HG02763 (cell line): Measurements from ENCODE around the gene CAMK1D.

Source experiments
- ATAC-seq: cut with Tn5 transposase; IDR thresholded peaks from one replicate; pipeline ENCODE4 v1.9.1; 2021; ENCODE audit warnings: mild to moderate bottlenecking, moderate library complexity; ENCODE audit not compliant: unreplicated experiment

CAMK1D gene

DNA sequence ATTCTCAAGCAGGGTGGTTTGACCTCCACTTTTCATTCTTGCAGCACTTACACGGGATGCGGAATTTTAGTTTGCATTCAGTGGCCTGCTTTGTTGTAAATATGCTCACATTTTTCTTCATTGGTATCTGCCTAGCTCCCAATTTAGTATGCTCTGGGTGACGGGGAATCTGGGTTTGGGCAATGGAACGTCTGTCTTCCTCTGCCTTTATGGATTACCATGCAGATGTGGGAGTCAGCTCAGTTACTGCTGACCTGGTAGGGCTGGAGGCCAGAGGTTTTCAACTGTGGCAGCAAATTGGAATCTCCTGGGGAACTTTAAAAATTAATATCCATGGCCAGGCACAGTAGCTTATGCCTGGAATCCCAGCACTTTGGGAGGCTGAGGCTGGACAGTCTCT, 161.6 kb downstream of the CAMK1D start:
- no peak for ATAC-seq

DNA sequence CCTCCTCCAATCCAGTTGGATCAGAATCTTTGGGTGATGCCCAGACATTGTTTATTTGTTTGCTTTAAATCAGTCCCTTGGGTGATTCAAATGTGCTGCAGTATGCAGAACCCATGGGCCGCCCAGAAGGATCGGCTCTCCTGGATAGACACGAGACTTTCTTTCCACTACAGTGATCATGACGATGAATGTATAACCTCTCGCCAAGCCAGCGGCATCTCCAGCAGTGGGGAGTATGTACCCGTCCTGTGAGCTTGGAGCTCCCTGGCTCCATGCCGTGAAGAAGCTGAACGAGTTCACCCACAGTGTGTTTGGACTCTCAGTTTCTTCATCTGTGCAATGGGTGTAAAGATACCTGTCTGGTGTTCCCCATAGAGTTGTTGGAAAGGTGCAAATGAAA, 162.3 kb downstream of the CAMK1D start:
- no peak for ATAC-seq

DNA sequence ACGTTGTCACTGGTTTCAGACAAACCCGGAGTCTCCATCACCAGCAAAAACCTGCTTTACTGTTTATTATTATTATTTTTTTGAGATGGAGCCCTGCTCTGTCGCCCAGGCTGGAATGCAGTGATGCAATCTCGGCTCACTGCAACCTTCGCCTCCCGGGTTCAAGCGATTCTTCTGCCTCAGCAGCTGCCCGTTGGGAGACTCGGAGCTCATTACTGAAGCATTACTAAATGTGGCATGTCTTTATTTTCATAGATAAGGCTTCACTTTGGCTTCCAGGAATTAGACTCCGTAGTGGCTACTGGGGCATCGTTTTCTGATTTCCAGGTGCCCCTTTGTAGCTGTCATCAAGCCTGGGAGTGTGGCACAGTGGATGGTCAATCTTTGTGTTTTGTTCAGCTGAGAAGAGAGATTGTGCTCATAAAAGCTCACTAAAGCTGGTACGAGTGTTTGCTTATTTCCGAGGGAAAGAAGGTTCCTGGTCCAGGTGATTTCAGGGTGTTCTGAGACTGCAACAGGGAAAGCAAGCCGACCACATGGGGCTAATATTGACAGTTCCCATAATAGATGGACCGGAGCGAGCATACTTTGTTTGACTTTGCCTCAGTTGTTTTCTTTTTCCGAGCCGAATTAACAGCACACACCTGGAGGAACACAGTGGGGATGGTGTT, 163.1 kb downstream of the CAMK1D start:
- no peak for ATAC-seq

- ATAC-seq: no peak
These were observed 163.6 kb downstream of the CAMK1D start for GRCh38 chr10:12513003-12513365.

GRCh38 chr10:12513775-12514673, 164.7 kb downstream of the CAMK1D start:
- ATAC-seq: no peak

DNA sequence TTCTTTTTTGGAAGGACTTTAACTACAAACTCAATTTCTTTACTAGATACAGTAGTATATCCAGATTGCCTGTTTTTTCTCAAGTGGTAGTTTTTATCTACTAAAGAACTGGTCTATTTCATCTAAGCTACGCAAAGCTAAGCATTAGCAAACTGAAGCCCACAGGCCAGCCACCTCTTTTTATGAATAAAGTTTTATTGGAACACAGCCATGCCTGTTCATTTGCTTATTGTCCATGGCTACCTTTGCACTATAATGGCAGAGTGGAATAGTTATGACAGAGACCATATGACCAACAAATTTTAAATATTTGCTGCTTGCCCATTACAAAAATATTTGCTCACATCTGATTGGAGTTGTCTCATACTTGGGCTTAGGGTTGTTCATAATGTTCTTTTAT, 168.7 kb downstream of the CAMK1D start:
- no peak for ATAC-seq

GRCh38 chr10:12521423-12521822, 172.1 kb downstream of the CAMK1D start:
- no peak for ATAC-seq

- no peak for ATAC-seq
These were observed 177.0 kb downstream of the CAMK1D start for GRCh38 chr10:12526311-12526710.

DNA sequence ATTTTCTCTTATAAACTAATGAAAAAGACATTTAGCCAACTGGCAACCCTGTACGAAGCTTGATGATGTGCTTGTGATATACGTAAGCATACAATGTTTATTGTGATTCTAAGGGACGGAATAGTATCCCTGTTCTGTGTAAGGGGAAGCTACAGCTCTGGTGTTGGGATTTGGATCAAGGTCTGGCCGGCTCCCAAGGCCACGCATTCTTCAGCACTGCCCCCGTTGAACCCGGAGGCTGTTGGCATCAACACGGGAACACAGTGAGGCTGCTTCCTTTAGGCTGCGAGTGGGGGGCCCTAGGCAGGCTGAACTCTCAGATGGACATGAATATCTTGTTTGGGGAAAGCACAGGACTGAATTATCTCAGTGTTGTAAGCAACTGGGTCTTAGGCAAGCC, 180.6 kb downstream of the CAMK1D start:
- no peak for ATAC-seq

- ATAC-seq: no peak
These were observed 182.2 kb downstream of the CAMK1D start for GRCh38 chr10:12531305-12532220.

GRCh38 chr10:12533151-12533550, 183.8 kb downstream of the CAMK1D start:
- no peak for ATAC-seq

- no peak for ATAC-seq
These were observed 184.4 kb downstream of the CAMK1D start for GRCh38 chr10:12533723-12534122.

GRCh38 chr10:12534824-12535223, 185.5 kb downstream of the CAMK1D start:
- no peak for ATAC-seq

- no peak for ATAC-seq
These were observed 186.3 kb downstream of the CAMK1D start for GRCh38 chr10:12535656-12536055.

DNA sequence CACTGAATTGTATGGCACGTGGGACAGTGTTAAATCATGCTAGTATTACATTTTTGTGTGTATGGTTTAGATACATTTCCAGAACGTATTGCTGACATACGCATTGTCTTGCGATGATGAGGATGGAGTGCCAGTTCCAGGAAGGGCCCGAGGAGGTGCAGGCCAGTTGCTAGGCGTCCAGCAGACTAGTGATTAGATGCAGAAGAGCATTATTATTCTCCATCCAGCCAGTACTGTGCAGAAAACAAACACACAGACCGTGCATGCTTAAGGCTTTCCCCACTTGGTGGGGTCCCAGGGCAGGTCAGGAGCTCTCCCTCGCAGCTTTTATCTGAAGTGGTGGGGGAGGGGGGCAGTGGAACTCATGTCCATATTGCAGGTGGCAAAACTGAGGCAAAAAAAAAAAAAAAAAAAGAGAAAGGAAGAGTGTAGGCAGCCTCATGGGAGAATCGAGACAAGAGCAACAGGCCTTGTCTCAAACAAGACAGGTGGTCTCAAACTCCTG, 189.2 kb downstream of the CAMK1D start:
- ATAC-seq: no peak

DNA sequence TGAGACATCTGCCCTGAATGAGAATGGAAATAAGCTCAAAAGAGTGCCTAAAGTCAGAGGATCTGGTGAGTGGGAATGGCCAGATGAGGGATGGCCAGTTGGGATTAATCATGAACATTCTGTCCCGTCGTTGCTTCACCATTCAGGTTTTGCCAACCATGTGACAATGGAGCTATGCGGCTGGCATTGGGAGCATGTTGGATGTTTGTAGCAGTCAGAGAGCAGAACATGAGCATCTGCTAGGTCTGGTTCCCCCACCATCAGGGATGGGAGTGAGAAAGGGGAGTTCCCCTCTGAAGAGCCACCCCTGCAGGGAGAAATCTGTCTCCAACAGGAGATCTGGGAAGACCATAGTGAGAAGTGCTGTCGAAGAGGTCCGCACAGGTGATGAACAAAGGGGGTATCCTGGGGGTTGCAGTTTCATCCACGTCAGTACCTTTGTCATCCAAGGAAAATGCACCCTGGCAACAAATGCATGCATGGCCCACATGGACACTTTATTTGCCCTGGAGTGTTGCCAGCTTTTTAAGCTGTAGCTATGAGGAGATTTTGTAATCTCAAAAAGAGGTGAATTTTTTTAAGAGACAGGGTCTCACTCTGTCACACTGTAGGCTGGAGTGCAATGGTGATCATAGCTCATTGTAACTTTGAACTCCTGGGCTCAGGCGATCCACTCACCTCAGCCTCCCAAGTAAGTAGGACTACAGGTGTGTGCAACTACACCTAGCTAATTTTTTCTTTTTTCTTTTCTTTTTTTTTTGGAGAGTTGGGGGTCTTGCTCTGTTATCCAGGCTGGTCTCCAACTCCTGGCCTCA, 190.2 kb downstream of the CAMK1D start:
- ATAC-seq: no peak

DNA sequence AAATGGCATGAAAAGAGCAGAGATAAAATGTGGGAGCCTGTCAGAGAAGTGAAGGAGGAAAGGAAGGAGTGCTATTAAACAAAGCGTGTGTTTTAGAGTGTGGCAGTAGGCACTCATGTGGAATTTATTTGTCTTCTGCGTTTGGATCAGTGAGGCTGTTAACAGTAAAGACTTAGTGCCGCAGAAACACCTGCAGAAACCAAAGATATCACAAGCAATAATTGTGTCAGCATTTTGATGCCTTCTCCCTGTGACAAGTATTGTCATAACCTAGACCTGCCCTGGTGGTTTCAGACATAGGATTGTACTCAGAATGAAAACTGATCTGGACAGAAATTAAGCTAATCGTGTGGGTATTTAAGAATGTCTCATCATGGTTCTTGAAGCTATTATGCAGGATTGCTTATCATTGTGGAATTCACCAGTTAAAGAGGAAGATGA, 191.0 kb downstream of the CAMK1D start:
- ATAC-seq: no peak

- no peak for ATAC-seq
These were observed 192.2 kb downstream of the CAMK1D start for GRCh38 chr10:12541446-12542067.

DNA sequence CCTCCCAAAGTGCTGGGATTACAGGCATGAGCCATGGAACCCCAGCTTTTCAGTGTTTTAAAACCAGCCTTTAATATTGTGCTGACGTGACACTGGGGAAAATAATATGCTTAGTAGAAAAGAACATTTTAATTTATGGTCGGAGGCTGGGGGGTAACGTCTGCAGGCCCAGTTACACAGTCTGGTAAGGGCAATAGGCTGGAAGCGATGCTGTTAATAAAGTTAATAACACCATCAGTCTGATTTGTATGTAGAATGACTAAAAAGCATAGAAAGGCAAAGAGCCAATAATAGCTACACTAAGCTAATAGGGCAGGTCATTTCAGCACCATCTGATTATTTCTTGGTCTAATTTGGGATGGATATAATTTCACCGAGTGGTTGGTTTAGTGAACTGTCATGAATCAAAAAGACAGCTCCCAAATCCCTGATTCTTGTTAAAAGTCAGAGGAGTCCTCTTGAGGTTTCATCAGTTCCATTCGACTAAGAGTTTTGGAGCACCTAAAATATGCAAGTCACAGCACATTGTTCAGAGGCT, 192.9 kb downstream of the CAMK1D start:
- ATAC-seq: no peak
